HL-60/S4 treated with phorbol 12-myristate 13-acetate at 8.2 ng/mL for 4 days and 3 days (cell line): ENCODE measurements around the gene UBE2G2.

Experiments
- in situ Hi-C: fragments of 300-500 bp; cut with MboI; formaldehyde crosslinking; loops from 2 replicates; pipeline ENCODE4 v1.15.0; 2022; ENCODE audit warnings: low sequenced_read_pairs

Gene UBE2G2

GRCh38 chr21:44816761-44817505 is 15.3 kb upstream of the UBE2G2 start:
- in situ Hi-C loops = no loop called here

GRCh38 chr21:44815852-44816628 is 14.4 kb upstream of the UBE2G2 start:
- in situ Hi-C loops = no loop called here

- in situ Hi-C loops = no loop called here
Measured at GRCh38 chr21:44815225-44815624, 13.6 kb upstream of the UBE2G2 start.

GRCh38 chr21:44814498-44815023 is 12.9 kb upstream of the UBE2G2 start:
- in situ Hi-C loops = no loop called here

DNA sequence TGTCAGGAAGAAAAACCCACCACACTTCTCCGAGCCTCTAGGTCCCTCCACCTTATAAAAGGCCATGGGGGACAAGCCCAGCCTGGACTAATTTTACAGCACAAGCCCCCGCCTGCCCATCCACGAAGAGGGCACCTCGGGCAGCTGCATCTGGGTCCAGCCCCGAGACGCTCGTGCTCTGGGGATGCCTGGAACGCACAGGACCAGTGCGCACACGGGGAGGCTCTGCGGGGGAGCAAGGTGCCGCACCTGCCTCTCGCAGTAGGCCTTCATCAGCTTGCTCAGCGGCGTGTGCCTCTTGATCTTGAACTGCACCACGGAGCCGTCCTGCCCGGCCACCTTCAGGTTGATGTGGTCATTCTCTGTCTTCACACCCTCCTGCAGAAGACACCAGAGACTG is 12.1 kb upstream of the UBE2G2 start:
- in situ Hi-C loops = no loop called here

DNA sequence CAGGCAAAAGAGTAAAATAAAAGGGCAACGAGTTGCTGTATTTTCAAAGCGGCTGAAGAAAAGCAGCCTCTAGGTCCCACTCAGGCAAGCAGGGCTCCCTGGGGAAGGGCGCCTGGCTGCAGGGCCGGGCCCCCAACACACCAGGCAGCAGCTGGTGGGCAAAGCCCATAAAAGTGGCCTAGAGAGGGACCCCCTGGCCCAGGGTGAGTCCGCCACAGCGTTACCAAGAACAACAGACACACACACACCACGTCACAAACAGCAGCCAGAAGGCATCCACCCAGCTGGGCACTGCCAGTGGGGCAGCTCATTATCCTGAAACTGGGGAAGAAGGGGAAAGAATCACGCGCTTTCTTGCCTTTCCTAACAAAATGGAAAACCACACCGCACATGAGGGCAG is 11.5 kb upstream of the UBE2G2 start:
- in situ Hi-C loops = no loop called here

DNA sequence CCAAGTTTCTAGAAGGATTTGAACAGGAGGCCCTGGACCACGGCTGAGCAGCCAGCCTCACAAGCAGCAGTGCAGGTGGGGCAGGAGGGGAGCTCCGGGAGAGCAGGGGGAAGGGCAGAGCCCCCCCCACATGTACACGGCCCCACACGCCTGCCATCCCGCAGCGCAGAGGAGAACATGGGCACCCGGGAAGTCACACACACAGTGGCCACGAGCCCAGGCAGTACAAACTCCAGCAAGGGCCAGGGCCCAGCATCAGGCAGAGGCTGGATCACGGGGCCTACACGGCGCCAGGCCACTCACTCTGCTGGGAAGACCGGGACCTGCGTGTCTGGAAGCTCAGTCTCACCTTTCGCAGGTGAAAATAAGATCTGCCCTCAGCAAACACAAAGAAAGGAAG is 11.0 kb upstream of the UBE2G2 start:
- in situ Hi-C loops = no loop called here

GRCh38 chr21:44810779-44811178 is 9.2 kb upstream of the UBE2G2 start:
- in situ Hi-C loops = no loop called here

DNA sequence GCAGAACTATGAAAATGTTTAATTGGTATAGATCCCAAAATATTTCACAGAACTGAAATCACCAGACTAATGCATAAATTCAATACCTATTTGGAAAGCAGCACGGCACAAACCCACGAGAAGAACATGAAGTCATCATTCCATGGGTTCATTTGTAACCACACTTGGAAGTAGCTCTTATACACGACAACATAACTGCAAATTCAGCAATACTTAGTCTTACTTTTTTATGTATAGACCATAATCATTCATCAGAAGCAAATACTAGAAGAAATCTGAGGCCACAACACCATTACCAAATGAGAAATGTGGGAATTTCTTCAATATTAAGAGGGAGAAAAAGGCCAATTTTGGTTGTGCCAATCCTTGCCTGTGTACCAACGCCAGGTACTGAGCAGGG is 4.2 kb upstream of the UBE2G2 start:
- in situ Hi-C loops = no loop called here

- in situ Hi-C loops = no loop called here
Measured at GRCh38 chr21:44805226-44805625, 3.6 kb upstream of the UBE2G2 start.

DNA sequence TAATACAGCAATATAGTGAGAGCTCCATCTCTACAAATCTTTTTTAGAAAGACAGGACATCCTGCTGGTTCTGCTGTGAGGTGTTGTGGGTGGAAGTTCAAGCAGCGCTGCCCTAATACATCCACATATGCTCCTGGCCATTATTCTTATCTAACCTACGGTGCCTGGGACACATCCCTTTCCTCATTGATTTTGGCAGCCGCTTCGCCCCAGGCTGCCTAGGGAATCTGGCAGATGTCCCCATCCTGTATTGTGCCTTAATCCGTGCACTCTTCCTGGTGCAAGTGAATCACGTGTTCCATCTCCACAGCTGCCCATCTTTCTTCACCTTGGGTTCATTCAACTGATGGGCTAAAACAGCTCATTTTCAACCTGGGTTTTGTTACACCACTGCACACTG is 3.1 kb upstream of the UBE2G2 start:
- in situ Hi-C loops = no loop called here

- in situ Hi-C loops = no loop called here
Measured at GRCh38 chr21:44803651-44804050, 2.0 kb upstream of the UBE2G2 start.

- in situ Hi-C loops = no loop called here
Measured at GRCh38 chr21:44802396-44803153, 955 bp upstream of the UBE2G2 start.

DNA sequence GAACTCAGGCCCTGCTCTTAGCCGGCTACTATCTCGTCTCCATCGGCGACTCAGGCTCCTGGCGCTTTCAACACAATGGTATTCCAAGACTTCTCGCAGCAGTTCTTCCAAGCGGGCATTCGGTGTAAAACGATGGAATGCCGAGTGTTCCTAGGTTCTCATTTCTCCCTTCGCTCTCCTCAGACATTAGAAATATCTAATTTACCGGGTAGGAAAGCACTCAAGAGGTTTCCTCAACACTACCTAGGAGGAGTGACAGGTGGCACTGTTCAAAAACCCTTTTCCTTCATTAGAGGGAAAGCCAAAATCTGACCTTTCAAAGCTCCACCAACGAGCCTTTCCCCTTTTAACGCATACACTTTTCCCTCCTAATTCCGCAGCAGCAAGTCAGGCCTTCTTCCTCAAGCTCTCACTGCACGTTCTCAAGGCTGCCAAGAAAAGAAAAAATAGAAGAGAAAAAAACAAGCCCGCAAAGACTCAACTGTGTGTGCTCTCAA is 601 bp downstream of the UBE2G2 start:
- in situ Hi-C loops = no loop called here

GRCh38 chr21:44800103-44800502 is 1.5 kb downstream of the UBE2G2 start:
- in situ Hi-C loops = no loop called here

GRCh38 chr21:44799646-44800045 is 2.0 kb downstream of the UBE2G2 start:
- in situ Hi-C loops = loop anchor here (25.0 kb wide), 1 partner anchor 287 kb away; no protein-coding TSS in a partner anchor

DNA sequence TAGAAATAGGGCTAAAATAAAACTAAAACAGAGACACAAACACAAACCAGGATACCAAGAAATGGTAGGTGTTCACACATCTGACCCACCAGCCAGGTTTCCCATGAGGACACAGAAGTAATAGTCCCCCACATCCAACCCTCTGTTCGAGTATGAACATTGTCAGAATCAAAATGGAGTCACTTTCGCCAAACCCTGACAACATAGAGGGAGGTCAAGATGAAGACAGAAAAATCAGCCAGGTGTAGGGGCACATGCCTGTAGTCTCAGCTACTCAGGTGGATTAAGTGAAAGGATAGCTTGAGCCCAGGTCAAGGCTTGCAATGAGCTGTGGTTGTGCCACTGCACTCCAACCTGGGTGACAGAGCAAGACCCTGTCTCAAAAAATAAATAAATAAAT is 3.8 kb downstream of the UBE2G2 start:
- in situ Hi-C loops = loop anchor here (25.0 kb wide), 1 partner anchor 285 kb away; no protein-coding TSS in a partner anchor

- in situ Hi-C loops = loop anchor here (25.0 kb wide), 1 partner anchor 283 kb away; no protein-coding TSS in a partner anchor
Measured at GRCh38 chr21:44795342-44795741, 6.3 kb downstream of the UBE2G2 start.

DNA sequence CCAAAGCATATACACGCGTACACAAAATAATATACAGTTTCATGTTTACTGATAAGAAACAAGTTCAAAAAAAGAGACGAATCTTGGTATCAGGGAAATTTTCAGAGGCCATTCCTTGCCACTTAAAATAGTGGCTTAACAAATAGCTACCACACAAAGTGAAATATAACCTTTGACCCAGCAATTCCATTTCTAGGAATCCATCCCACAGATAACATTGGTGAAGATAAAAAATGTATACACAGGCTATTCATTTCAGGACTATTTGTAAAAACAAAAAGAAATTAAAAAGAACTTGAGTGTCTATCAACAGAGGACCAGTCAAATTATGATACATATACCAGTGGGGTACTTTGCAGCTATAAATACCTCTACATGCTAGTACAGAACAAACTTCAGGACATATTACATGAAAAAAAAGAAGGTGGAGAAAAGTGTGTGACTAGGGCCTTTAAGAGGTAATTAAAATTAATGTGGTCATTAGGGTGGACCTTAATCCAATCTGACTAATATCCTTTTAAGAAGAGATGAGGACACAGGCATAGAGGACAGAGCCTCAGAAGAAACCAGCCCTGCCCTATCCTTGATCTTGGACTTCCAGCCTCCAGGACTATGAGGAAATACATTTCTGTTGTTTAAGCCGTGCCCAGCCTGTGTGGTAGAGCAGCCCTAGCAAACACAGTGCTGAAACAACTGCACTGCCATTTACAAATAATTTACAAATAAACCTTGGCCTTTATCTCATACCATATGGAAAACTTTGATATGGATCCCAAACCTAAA is 7.8 kb downstream of the UBE2G2 start:
- in situ Hi-C loops = loop anchor here (25.0 kb wide), 1 partner anchor 281 kb away; no protein-coding TSS in a partner anchor
